SJCRH30 (cell line): ENCODE measurements around the gene ANTKMT. TPM values are rescaled to one million over a fixed set of nuclear protein-coding genes. Genes with fewer than 3 reads are reported as not detected.

Experiments
- DNase-seq, 2 experiments: peaks; one replicate each; pipeline ENCODE4 v3.0.0-alpha.2; 2015 to 2020
- H3K27ac ChIP-seq: fragments of 250-450 bp; sonication (Bioruptor Pico); 2 replicates; pipeline ENCODE4 v1.5.1; 2020; ENCODE audit warnings: mild to moderate bottlenecking, moderate library complexity
- H3K27me3 ChIP-seq: fragments of 250-450 bp; sonication (Bioruptor Pico); 2 replicates; pipeline ENCODE4 v1.5.1; 2020; ENCODE audit warnings: mild to moderate bottlenecking, moderate library complexity
- H3K36me3 ChIP-seq: fragments of 250-450 bp; sonication (Bioruptor Pico); 2 replicates; pipeline ENCODE4 v1.5.1; 2020; ENCODE audit warnings: mild to moderate bottlenecking, moderate library complexity
- H3K4me1 ChIP-seq: fragments of 250-450 bp; sonication (Bioruptor Pico); 2 replicates; pipeline ENCODE4 v1.5.1; 2020; ENCODE audit warnings: mild to moderate bottlenecking, moderate library complexity
- H3K4me3 ChIP-seq: fragments of 250-450 bp; sonication (Bioruptor Pico); 2 replicates; pipeline ENCODE4 v1.5.1; 2020; ENCODE audit warnings: mild to moderate bottlenecking, moderate library complexity
- H3K9me3 ChIP-seq: fragments of 250-450 bp; sonication (Bioruptor Pico); replicated peaks from 2 replicates; pipeline ENCODE4 v1.5.1; 2020; ENCODE audit warnings: mild to moderate bottlenecking, moderate library complexity
- total RNA-seq: library from RNA; depleted of rRNA; stranded (reverse); fragments of >200 nt; shearing (Covaris generic); gene quantifications from 2 replicates; pipeline ENCODE4 v1.2.3, GENCODE V29; 2014

The ANTKMT gene
- total RNA-seq, 1 experiment from 2014 or later, result 11.7 TPM

GRCh38 chr16:723695-724094 is 2.7 kb downstream of the ANTKMT start:
- H3K27me3 ChIP-seq, result no peaks in the 10 kb centered on the region
- no peak overlapping the region for H3K27ac ChIP-seq
- H3K9me3 ChIP-seq, result no peaks in the 10 kb centered on the region
- no peaks in the 10 kb centered on the region for H3K36me3 ChIP-seq
- H3K4me3 ChIP-seq, result no peak overlapping the region
- DNase-seq, result no peak
- peaks cover 21% of the 10 kb centered on the region for H3K4me1 ChIP-seq

DNA sequence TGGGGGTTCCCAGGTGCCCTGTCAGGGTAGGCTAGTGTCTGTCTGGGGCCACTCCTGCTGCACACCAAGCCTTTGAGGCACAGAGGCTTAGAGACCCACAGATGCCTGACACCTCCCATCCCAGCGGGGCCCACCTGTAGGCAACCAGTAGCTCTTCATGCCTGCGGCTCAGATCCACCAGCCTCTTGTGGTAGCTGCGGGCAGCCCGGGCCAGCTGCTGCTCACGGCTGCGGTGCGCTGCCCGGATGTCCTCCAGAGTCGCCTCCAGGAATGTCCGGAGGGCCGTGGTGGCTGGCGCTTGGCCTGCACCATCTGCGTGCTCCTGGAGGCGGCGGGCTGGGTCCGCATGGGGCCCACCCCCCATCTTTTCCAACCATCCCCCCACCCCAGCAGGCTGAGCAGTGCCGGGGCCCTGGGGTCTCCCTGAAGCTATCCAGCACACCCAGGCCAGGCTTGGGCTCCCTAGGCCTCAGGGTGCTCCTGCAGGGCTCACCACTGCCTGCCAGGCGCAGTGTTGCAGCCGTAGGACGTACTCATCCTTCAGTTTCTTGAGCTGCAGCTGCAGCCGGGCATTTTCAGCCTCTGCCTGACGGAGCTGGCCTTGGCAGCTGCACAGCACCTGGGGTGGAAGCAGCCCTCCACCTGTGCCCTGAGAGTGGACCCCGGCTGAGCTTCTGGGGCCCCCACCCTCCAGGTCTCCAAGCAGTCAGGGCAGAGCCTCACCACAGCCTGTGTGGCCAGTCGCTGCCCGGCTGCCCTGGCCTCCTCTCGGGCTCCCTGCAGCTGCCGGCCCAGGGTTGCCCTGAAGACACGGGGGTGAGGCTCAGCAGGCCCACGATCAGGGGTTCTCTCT is 3.5 kb downstream of the ANTKMT start:
- Histone ChIP-seq H3K4me1 (peaks cover 16% of the 10 kb centered on the region), H3K4me3 (no peak overlapping the region), H3K36me3 (no peaks in the 10 kb centered on the region), H3K27me3 (no peaks in the 10 kb centered on the region), H3K9me3 (no peaks in the 10 kb centered on the region), H3K27ac (no peak overlapping the region)
- DNase-seq, result peak; percentile 61 to 64

- Histone ChIP-seq H3K36me3 (no peaks in the 10 kb centered on the region), H3K27me3 (no peaks in the 10 kb centered on the region), H3K4me3 (no peak overlapping the region), H3K9me3 (no peaks in the 10 kb centered on the region), H3K4me1 (peaks cover 11% of the 10 kb centered on the region), H3K27ac (no peak overlapping the region)
- DNase-seq, result no peak
Measured at GRCh38 chr16:725041-725376, 4.1 kb downstream of the ANTKMT start.

DNA sequence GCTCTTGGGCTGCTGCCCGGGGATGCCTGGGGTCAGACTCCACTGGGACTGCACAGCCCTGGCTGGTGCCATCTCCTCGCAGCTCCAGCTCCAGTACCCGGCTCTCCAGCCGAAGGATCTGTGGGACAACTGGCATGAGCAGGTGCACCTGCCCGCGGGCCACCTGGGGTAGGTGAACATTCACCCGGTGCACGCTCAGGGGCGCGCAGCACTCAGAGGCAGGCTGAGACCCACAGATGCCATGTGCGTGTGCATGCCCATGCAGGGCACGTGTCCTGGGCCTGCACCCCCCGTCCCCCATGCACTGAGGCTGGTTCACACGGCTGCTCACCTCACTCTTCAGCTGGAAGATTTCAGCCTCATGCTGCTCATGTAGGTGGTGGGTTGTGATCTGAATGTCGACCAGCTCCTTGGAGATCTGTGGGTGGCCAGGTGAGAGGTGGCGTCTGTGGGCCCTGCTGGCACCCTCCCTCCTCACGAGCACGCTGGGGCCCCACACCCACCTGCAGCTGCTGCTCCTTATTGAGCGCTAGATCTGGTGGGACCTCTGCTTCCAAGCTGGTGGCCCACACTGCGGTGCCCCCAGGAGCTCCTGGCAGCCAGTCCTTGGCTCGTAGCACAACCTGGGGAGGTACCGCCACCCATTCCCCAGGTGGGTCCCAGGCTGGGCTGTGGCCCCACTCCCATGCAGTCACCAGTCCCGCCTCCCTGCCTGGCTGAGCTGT is 4.7 kb downstream of the ANTKMT start:
- H3K36me3 ChIP-seq, result no peaks in the 10 kb centered on the region
- no peak overlapping the region for H3K27ac ChIP-seq
- H3K4me1 ChIP-seq, result peaks cover 9% of the 10 kb centered on the region
- DNase-seq, result no peak
- no peaks in the 10 kb centered on the region for H3K9me3 ChIP-seq
- no peak overlapping the region for H3K4me3 ChIP-seq
- no peaks in the 10 kb centered on the region for H3K27me3 ChIP-seq

- H3K27me3 ChIP-seq, result no peaks in the 10 kb centered on the region
- no peak overlapping the region for H3K4me3 ChIP-seq
- no peak for DNase-seq
- H3K4me1 ChIP-seq, result peaks cover 9% of the 10 kb centered on the region
- no peaks in the 10 kb centered on the region for H3K9me3 ChIP-seq
- H3K27ac ChIP-seq, result no peak overlapping the region
- no peaks in the 10 kb centered on the region for H3K36me3 ChIP-seq
Measured at GRCh38 chr16:726188-726437, 5.2 kb downstream of the ANTKMT start.

DNA sequence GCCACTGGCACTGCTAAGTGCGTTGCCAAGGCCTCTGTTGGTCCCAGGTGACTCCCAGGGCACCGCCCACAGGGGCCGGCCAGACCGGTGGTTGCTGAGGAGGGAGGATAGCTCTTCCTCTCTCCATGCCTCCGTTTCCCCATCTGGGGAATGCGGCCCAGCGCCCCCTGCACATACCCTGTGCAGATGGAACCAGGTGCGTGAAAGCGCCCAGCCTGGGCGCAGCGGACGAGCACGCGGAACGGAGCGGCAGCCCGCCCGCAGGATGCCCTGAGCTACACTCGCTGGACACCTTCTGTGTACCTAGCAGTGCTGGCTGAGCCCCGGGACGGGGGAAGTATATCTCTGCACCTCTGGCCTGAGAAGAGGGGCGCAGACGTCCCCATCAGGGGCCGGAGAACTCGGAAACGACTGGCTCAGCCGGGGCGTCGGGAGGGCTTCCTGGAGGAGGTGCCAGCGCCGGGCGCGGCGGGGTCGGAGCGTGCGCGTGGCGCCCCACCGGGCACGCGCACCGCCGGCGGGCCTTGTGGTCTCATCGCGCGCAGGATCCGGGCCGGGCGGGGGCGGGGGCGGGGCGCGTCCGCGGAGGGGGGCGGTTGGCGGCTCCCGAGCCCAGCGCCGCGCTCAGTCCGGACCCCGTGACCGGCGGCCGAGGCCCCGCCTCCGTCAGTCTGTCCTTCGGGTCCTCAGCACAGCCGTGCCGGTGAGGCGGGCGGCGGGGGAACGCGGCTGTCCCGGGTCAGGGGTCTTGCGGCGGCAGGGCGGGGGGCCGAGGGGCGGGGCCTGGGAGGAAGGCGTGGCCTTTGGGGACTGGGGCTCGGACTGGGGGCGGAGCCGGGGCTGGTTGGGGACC is 5.7 kb downstream of the ANTKMT start, which contains the start of the genes CCDC78 and HAGHL:
Gene CCDC78, minus strand, starts transcription at position 6 of the 853 bp plus-strand sequence. CDS start 76 bp downstream, outside the sequence.
Gene HAGHL, plus strand, starts transcription at position 669 of the 853 bp plus-strand sequence. CDS start 404 bp downstream, outside the sequence.
- H3K4me3 ChIP-seq, result peak within 1 kb of the TSS; percentile 70
- peak; percentile 70 to 76 for DNase-seq
- H3K36me3 ChIP-seq, result no peaks in the 10 kb centered on the region
- no peaks in the 10 kb centered on the region for H3K9me3 ChIP-seq
- no peaks in the 10 kb centered on the region for H3K27me3 ChIP-seq
- H3K27ac ChIP-seq, result peak within 1 kb of the TSS; percentile 41
- H3K4me1 ChIP-seq, result peaks cover 9% of the 10 kb centered on the region

DNA sequence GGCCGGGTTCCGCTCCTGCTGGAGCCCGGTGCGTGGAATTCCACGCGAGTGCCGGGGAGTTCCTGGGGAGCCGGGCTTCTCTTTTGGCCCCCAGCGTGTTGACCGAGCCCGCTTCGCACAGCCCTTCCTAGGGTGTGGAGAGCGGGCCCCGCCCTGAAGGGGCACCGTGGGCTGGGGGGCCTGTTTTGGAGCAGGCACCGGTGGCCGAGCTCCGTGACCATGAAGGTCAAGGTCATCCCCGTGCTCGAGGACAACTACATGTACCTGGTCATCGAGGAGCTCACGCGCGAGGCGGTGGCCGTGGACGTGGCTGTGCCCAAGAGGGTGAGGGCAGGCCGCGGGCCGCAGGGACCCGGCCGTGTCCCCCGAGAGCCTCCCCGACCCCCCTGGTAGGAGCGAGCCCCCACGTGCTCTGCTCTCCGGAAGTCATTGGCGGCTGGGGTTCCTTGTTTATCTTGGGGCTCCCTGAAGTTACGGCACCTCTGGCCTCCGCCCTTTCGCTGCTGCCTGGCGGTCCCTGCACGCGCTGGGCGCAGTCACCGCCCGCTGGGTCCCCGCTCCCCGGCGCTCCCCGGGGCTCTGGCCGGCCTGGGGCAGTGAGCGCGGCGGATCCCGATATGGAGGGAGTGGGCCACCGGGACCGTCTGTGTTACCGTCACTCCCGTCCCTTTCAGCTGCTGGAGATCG is 6.5 kb downstream of the ANTKMT start:
- no peaks in the 10 kb centered on the region for H3K27me3 ChIP-seq
- peak; percentile 44 to 47 for DNase-seq
- H3K9me3 ChIP-seq, result no peaks in the 10 kb centered on the region
- peaks cover 9% of the 10 kb centered on the region for H3K4me1 ChIP-seq
- H3K27ac ChIP-seq, result peak overlapping the region; percentile 41
- peak overlapping the region; percentile 70 for H3K4me3 ChIP-seq
- no peaks in the 10 kb centered on the region for H3K36me3 ChIP-seq

GRCh38 chr16:728131-728889 is 7.4 kb downstream of the ANTKMT start:
- peak overlapping the region; percentile 70 for H3K4me3 ChIP-seq
- DNase-seq, result peak; percentile 83 to 88

GRCh38 chr16:728890-729744 is 8.2 kb downstream of the ANTKMT start:
- Histone ChIP-seq H3K4me1 (peaks cover 9% of the 10 kb centered on the region), H3K4me3 (no peak overlapping the region), H3K36me3 (0 out of 2 replicates have a peak, but pooled peaks cover 2% of the 10 kb centered on the region), H3K27ac (no peak overlapping the region), H3K27me3 (no peaks in the 10 kb centered on the region), H3K9me3 (no peaks in the 10 kb centered on the region)
- DNase-seq, result peak in 1 of 2 experiments; percentile 10

More at GRCh38 chr16:728131-728889, 7.4 kb downstream of the ANTKMT start:
- H3K36me3 ChIP-seq, result 0 out of 2 replicates have a peak, but pooled peaks cover 2% of the 10 kb centered on the region
- no peaks in the 10 kb centered on the region for H3K27me3 ChIP-seq
- peaks cover 9% of the 10 kb centered on the region for H3K4me1 ChIP-seq
- H3K27ac ChIP-seq, result no peak overlapping the region; the same call in 1 of the 2 replicates
- H3K9me3 ChIP-seq, result no peaks in the 10 kb centered on the region

GRCh38 chr16:729768-730665 is 9.1 kb downstream of the ANTKMT start:
- Histone ChIP-seq H3K27me3 (no peaks in the 10 kb centered on the region), H3K4me3 (no peak overlapping the region), H3K4me1 (peaks cover 6% of the 10 kb centered on the region; the same call in 1 of the 2 replicates), H3K36me3 (0 out of 2 replicates have a peak, but pooled peaks cover 2% of the 10 kb centered on the region), H3K27ac (no peak overlapping the region), H3K9me3 (no peaks in the 10 kb centered on the region)
- peak in 1 of 2 experiments; percentile 3 for DNase-seq

- Histone ChIP-seq H3K27ac (no peak overlapping the region), H3K4me1 (peaks cover 6% of the 10 kb centered on the region; the same call in 1 of the 2 replicates), H3K27me3 (no peaks in the 10 kb centered on the region), H3K9me3 (no peaks in the 10 kb centered on the region), H3K36me3 (0 out of 2 replicates have a peak, but pooled peaks cover 2% of the 10 kb centered on the region), H3K4me3 (no peak overlapping the region)
- DNase-seq, result peak in 1 of 2 experiments; percentile 3
Measured at GRCh38 chr16:730666-731509, 9.9 kb downstream of the ANTKMT start.
